HUES64 (cell line): Measurements from ENCODE around the gene OR6B3. TPM values are rescaled to one million over a fixed set of nuclear protein-coding genes. Genes with fewer than 3 reads are reported as not detected.

Source experiments
- H3K27ac ChIP-seq: 2 replicates; pipeline ENCODE4 v1.7.0; 2013; ENCODE audit warnings: low read depth, low read length, inconsistent platforms
- H3K27me3 ChIP-seq: 2 replicates; pipeline ENCODE4 v1.6.1; 2013; ENCODE audit warnings: mild to moderate bottlenecking, low read length; ENCODE audit not compliant: insufficient read depth
- H3K36me3 ChIP-seq: 2 replicates; pipeline ENCODE4 v1.6.1; 2013; ENCODE audit warnings: mild to moderate bottlenecking, low read length; ENCODE audit not compliant: insufficient read depth
- H3K4me1 ChIP-seq: 2 replicates; pipeline ENCODE4 v1.6.1; 2013; ENCODE audit warnings: mild to moderate bottlenecking, low read length, moderate library complexity; ENCODE audit not compliant: insufficient read depth
- H3K4me3 ChIP-seq: 2 replicates; pipeline ENCODE4 v1.5.1; 2013; ENCODE audit warnings: mild to moderate bottlenecking, low read length, moderate library complexity
- H3K9ac ChIP-seq: 2 replicates; pipeline ENCODE4 v1.6.1; 2013; ENCODE audit warnings: mild to moderate bottlenecking, low read depth, low read length
- H3K9me3 ChIP-seq: 2 replicates; pipeline ENCODE4 v1.6.1; 2013; ENCODE audit warnings: low read depth, low read length; ENCODE audit not compliant: insufficient read depth
- WGBS: fragments of 150-250, 120-280 bp; methylation state at CpG from one replicate; pipeline ENCODE4 v1.1.7; 2013; ENCODE audit warnings: missing lambda C conversion rate; 5-methylcytosine and 5-hydroxymethylcytosine counted together
- polyA plus RNA-seq, 2 experiments: library from polyadenylated mRNA; stranded (reverse); fragments of 50-300 nt; gene quantifications; one replicate each; pipeline ENCODE4 v1.2.3, GENCODE V29; 2013

The OR6B3 gene
- polyA plus RNA-seq (2013, experiment 1 of 2), result not detected
- polyA plus RNA-seq (2013, experiment 2 of 2), result not detected

GRCh38 chr2:240053173-240054155 lies at the start of gene OR6B3:
OR6B3 (minus strand) TSS chr2:240053521.
- H3K4me3 ChIP-seq, result no peak within 1 kb of the TSS
- no peaks in the 10 kb centered on the region for H3K36me3 ChIP-seq
- H3K27me3 ChIP-seq, result peaks cover 4% of the 10 kb centered on the region
- no peak within 1 kb of the TSS for H3K27ac ChIP-seq
- H3K9me3 ChIP-seq, result no peaks in the 10 kb centered on the region
- no peak within 1 kb of the TSS for H3K9ac ChIP-seq
- no peaks in the 10 kb centered on the region for H3K4me1 ChIP-seq
- WGBS, result 86% methylated on average over 28 of the region's 28 CpGs

GRCh38 chr2:240098349-240098748 lies 45.0 kb upstream of the OR6B3 start:
- Histone ChIP-seq H3K9me3 (peaks cover 3% of the 10 kb centered on the region; the same call in 1 of the 2 replicates), H3K4me1 (peaks cover 5% of the 10 kb centered on the region; the same call in 1 of the 2 replicates), H3K9ac (no peak overlapping the region), H3K27ac (no peak overlapping the region), H3K27me3 (peaks cover 26% of the 10 kb centered on the region), H3K4me3 (no peak overlapping the region), H3K36me3 (no peaks in the 10 kb centered on the region)
- 94% methylated on average over 2 of the region's 2 CpGs for WGBS

- no peak overlapping the region for H3K27ac ChIP-seq
- H3K9me3 ChIP-seq, result peaks cover under 1% of the 10 kb centered on the region; the same call in 1 of the 2 replicates
- H3K27me3 ChIP-seq, result peaks cover 26% of the 10 kb centered on the region
- 27% methylated on average over 43 of the region's 43 CpGs for WGBS
- peaks cover 5% of the 10 kb centered on the region; the same call in 1 of the 2 replicates for H3K4me1 ChIP-seq
- no peaks in the 10 kb centered on the region for H3K36me3 ChIP-seq
- H3K9ac ChIP-seq, result peak overlapping the region; percentile 49
- peak overlapping the region; percentile 72 for H3K4me3 ChIP-seq
Observed at GRCh38 chr2:240095556-240096523, 42.5 kb upstream of the OR6B3 start.

GRCh38 chr2:240089306-240089705 lies 36.0 kb upstream of the OR6B3 start:
- Histone ChIP-seq H3K9me3 (peaks cover 23% of the 10 kb centered on the region), H3K36me3 (no peaks in the 10 kb centered on the region), H3K4me3 (no peak overlapping the region), H3K4me1 (peaks cover 3% of the 10 kb centered on the region; the same call in 1 of the 2 replicates), H3K27ac (no peak overlapping the region), H3K27me3 (no peaks in the 10 kb centered on the region), H3K9ac (no peak overlapping the region)
- WGBS, result 69% methylated on average over 5 of the region's 5 CpGs

- Histone ChIP-seq H3K9me3 (peaks cover 23% of the 10 kb centered on the region), H3K27me3 (no peaks in the 10 kb centered on the region), H3K4me3 (no peak overlapping the region), H3K36me3 (no peaks in the 10 kb centered on the region), H3K9ac (no peak overlapping the region), H3K27ac (no peak overlapping the region), H3K4me1 (peaks cover 3% of the 10 kb centered on the region; the same call in 1 of the 2 replicates)
Observed at GRCh38 chr2:240086563-240086962, 33.2 kb upstream of the OR6B3 start.

- H3K27me3 ChIP-seq, result no peaks in the 10 kb centered on the region
- H3K27ac ChIP-seq, result no peak overlapping the region
- no peaks in the 10 kb centered on the region for H3K36me3 ChIP-seq
- peaks cover 33% of the 10 kb centered on the region for H3K9me3 ChIP-seq
- no peaks in the 10 kb centered on the region for H3K4me1 ChIP-seq
- 80% methylated on average over 1 of the region's 2 CpGs for WGBS
- H3K9ac ChIP-seq, result no peak overlapping the region
- H3K4me3 ChIP-seq, result no peak overlapping the region
Observed at GRCh38 chr2:240078631-240079030, 25.3 kb upstream of the OR6B3 start.

- no peak overlapping the region for H3K9ac ChIP-seq
Observed at GRCh38 chr2:240077442-240077841, 24.1 kb upstream of the OR6B3 start.

GRCh38 chr2:240074545-240074944 lies 21.2 kb upstream of the OR6B3 start:
- H3K27me3 ChIP-seq, result no peaks in the 10 kb centered on the region

More at GRCh38 chr2:240077442-240077841, 24.1 kb upstream of the OR6B3 start:
- Histone ChIP-seq H3K27me3 (no peaks in the 10 kb centered on the region), H3K9me3 (peaks cover 33% of the 10 kb centered on the region), H3K4me3 (no peak overlapping the region), H3K4me1 (no peaks in the 10 kb centered on the region), H3K27ac (no peak overlapping the region), H3K36me3 (no peaks in the 10 kb centered on the region)

GRCh38 chr2:240070907-240071306 lies 17.6 kb upstream of the OR6B3 start:
- Histone ChIP-seq H3K9me3 (peaks cover 4% of the 10 kb centered on the region; the same call in 1 of the 2 replicates), H3K4me1 (0 out of 2 replicates have a peak, but pooled peaks cover 6% of the 10 kb centered on the region), H3K27ac (no peak overlapping the region), H3K4me3 (no peak overlapping the region), H3K27me3 (no peaks in the 10 kb centered on the region), H3K9ac (no peak overlapping the region), H3K36me3 (no peaks in the 10 kb centered on the region)
- 100% methylated on average over 1 of the region's 3 CpGs for WGBS

More at GRCh38 chr2:240074545-240074944, 21.2 kb upstream of the OR6B3 start:
- Histone ChIP-seq H3K27ac (no peak overlapping the region), H3K36me3 (no peaks in the 10 kb centered on the region), H3K4me1 (no peaks in the 10 kb centered on the region), H3K9ac (no peak overlapping the region), H3K4me3 (no peak overlapping the region), H3K9me3 (peaks cover 33% of the 10 kb centered on the region)
- WGBS, result 79% methylated on average over 5 of the region's 5 CpGs

GRCh38 chr2:240069829-240070228 lies 16.5 kb upstream of the OR6B3 start:
- Histone ChIP-seq H3K4me3 (no peak overlapping the region), H3K27me3 (no peaks in the 10 kb centered on the region), H3K9me3 (no peaks in the 10 kb centered on the region; the same call in 1 of the 2 replicates), H3K9ac (no peak overlapping the region), H3K27ac (no peak overlapping the region), H3K36me3 (no peaks in the 10 kb centered on the region), H3K4me1 (peaks cover 12% of the 10 kb centered on the region; the same call in 1 of the 2 replicates)
- 90% methylated on average over 1 of the region's 1 CpG for WGBS
